Activated T-helper 1 cell treated with Interleukin-2 at 50 U/mL for 16 hours (primary cell): Measurements from ENCODE around the gene RALGAPB.
"Not testable (repeated sequence)": the region's sequence is repeated elsewhere in the genome, so short reads cannot be mapped to it uniquely, and the experiment has no call there.

Experiments
- DNase-seq: peaks from one replicate; pipeline ENCODE4 v3.0.0-alpha.2; 2020; ENCODE audit warnings: low read depth

RALGAPB gene

GRCh38 chr20:38447251-38447661 is 25.4 kb upstream of the RALGAPB start:
- no peak for DNase-seq

- no peak for DNase-seq
Observed at GRCh38 chr20:38447931-38448675, 24.5 kb upstream of the RALGAPB start.

- no peak for DNase-seq
Observed at GRCh38 chr20:38449046-38449445, 23.6 kb upstream of the RALGAPB start.

- no peak for DNase-seq
Observed at GRCh38 chr20:38450412-38450975, 22.1 kb upstream of the RALGAPB start.

- DNase-seq = no peak
Observed at GRCh38 chr20:38452880-38453624, 19.6 kb upstream of the RALGAPB start.

GRCh38 chr20:38453941-38454340 is 18.7 kb upstream of the RALGAPB start:
- no peak for DNase-seq

- no peak for DNase-seq
Observed at GRCh38 chr20:38454556-38455473, 17.8 kb upstream of the RALGAPB start.

- DNase-seq = no peak
Observed at GRCh38 chr20:38458314-38458713, 14.3 kb upstream of the RALGAPB start.

GRCh38 chr20:38460040-38460623 is 12.5 kb upstream of the RALGAPB start:
- DNase-seq = no peak

GRCh38 chr20:38460631-38461030 is 12.0 kb upstream of the RALGAPB start:
- not testable (repeated sequence) for DNase-seq

GRCh38 chr20:38461167-38461566 is 11.5 kb upstream of the RALGAPB start:
- not testable (repeated sequence) for DNase-seq

- DNase-seq = not testable (repeated sequence)
Observed at GRCh38 chr20:38461569-38461968, 11.1 kb upstream of the RALGAPB start.

GRCh38 chr20:38466171-38466570 is 6.5 kb upstream of the RALGAPB start:
- no peak for DNase-seq

GRCh38 chr20:38466983-38467382 is 5.7 kb upstream of the RALGAPB start:
- no peak for DNase-seq

GRCh38 chr20:38471245-38471644 is 1.4 kb upstream of the RALGAPB start:
- no peak for DNase-seq

GRCh38 chr20:38471987-38472512 is 593 bp upstream of the RALGAPB start:
- no peak for DNase-seq

GRCh38 chr20:38473367-38473795 is 738 bp downstream of the RALGAPB start:
- no peak for DNase-seq

GRCh38 chr20:38477747-38478146 is 5.1 kb downstream of the RALGAPB start:
- no peak for DNase-seq

GRCh38 chr20:38479596-38479995 is 7.0 kb downstream of the RALGAPB start:
- no peak for DNase-seq

GRCh38 chr20:38485041-38485440 is 12.4 kb downstream of the RALGAPB start:
- no peak for DNase-seq

GRCh38 chr20:38489181-38489580 is 16.5 kb downstream of the RALGAPB start:
- no peak for DNase-seq
